HG03060 (cell line): ENCODE results near the gene TMEM8B.
"Not testable (repeated sequence)": the region's sequence is repeated elsewhere in the genome, so short reads cannot be mapped to it uniquely, and the experiment has no call there.

Experiments used
- ATAC-seq: cut with Tn5 transposase; IDR thresholded peaks from one replicate; pipeline ENCODE4 v1.9.1; 2021; ENCODE audit warnings: low read depth, moderate number of reproducible peaks; ENCODE audit not compliant: unreplicated experiment

Gene TMEM8B

DNA sequence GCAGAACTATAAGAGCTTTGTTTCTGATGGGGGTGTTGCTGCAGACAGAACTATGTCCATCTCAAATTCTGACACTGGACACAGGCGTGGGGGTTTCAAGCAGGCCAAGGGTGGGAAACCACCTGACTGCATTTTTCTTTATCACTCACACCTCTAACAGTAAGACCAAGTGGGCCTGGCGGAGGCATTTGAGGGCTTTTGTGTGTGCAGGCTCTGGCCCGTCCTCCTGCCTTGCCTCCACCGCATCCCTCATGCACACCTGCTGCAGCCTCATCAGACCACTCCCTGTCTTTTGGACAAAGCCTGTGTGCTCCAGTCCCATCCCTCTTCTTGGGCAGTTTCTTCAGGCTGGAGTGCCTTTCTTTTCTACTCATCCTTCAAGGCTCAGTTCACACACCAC lies 33.3 kb downstream of the TMEM8B start:
- ATAC-seq = no peak

- ATAC-seq = no peak
Observed at GRCh38 chr9:35863583-35863982, 34.6 kb downstream of the TMEM8B start.

GRCh38 chr9:35864695-35865255 lies 35.7 kb downstream of the TMEM8B start:
- ATAC-seq = no peak

GRCh38 chr9:35867538-35867937 lies 38.5 kb downstream of the TMEM8B start:
- no peak for ATAC-seq

- ATAC-seq = no peak
Observed at GRCh38 chr9:35868933-35869332, 39.9 kb downstream of the TMEM8B start.

- ATAC-seq = no peak
Observed at GRCh38 chr9:35869621-35870216, 40.7 kb downstream of the TMEM8B start.

DNA sequence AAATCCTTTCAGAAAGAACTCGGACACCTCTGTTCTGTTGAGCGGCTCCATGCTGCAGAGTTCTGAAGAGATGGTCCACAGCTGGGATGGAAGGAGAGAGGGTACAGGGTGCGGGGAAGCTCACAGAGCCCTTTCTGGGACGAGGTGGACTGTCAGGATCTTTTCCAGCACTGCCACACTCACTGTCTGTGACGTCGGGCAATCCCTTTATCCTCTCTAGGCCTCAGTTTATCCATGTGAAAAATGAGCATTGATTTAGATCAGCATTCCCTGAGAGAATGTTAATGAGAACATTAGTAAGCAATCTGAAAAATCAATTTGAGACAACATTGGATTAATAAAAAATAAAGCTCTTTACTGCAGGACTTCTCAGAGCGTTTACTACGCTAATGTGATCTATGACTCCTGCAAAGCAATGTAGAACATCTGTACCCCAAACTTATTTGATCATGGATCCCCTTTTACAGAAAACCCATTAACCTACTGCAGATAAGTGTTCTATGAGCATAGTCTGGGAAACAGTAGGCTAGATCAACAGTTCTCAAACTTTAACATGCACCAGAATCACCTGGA lies 41.4 kb downstream of the TMEM8B start, which contains the start of gene OR13J1:
OR13J1 (minus strand) TSS at position 51 of the 573 bp plus-strand sequence; CDS start at position 51, 0 bp downstream.
- ATAC-seq = no peak

DNA sequence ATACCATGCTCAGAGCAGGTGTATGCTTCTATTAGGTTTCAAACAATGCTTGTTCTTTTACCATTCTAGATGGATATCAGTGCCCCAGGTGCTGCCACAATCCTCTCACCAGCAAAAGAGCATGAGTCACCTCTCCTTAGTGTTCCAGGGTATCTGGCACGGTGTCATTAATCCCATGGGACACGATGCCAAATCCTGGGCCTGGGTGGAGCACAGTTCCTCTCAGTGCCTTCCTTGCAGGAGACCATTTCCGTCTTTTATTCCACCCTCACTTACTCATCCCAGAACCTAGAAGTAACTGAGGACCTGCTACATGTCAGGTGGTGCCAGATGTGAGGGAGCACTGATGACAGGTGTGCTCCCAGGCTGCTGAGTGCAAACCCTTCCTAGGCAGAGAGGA lies 42.5 kb downstream of the TMEM8B start:
- ATAC-seq = no peak

- no peak for ATAC-seq
Observed at GRCh38 chr9:35872505-35872904, 43.5 kb downstream of the TMEM8B start.

- no peak for ATAC-seq
Observed at GRCh38 chr9:35882263-35882848, 53.3 kb downstream of the TMEM8B start.

DNA sequence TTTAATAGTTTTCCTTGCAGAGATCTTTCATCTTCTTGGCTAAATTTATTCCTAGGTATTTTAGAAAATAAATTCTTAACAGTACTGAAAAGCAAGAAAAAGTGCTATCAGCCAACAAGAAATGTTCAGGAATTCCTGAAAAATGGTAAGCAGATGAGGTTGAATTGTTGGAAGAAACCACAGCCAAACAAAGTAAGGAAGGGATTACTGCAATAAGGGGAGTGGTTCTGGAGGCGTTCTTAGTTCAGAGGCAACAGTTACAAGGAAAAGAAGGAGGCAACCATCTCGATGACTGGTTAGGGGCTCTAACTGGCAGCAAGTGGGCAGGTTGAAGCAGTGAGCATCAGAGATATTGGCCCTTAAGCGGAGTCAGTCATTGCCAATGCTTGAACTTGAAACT lies 54.0 kb downstream of the TMEM8B start:
- ATAC-seq = no peak

DNA sequence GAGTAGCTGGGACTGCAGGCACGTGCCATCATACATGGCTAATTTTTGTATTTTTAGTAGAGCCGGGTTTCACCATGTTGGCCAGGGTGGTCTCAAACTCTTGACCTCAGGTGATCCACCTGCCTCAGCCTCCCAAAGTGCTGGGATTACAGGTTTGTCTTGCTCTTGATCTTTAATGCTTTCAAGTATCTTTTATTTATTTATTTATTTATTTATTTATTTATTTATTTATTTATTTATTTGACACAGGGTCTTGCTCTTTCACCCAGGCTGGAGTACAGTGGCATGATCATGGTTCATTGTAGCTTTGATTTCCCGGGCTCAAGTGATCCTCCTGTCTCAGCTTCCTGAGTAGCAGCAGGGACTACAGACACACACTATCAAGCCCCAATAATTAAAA lies 55.9 kb downstream of the TMEM8B start:
- not testable (repeated sequence) for ATAC-seq

- ATAC-seq = no peak
Observed at GRCh38 chr9:35891646-35892045, 62.6 kb downstream of the TMEM8B start.

- ATAC-seq = no peak
Observed at GRCh38 chr9:35892051-35892450, 63.0 kb downstream of the TMEM8B start.

- ATAC-seq = no peak
Observed at GRCh38 chr9:35896570-35896969, 67.5 kb downstream of the TMEM8B start.

DNA sequence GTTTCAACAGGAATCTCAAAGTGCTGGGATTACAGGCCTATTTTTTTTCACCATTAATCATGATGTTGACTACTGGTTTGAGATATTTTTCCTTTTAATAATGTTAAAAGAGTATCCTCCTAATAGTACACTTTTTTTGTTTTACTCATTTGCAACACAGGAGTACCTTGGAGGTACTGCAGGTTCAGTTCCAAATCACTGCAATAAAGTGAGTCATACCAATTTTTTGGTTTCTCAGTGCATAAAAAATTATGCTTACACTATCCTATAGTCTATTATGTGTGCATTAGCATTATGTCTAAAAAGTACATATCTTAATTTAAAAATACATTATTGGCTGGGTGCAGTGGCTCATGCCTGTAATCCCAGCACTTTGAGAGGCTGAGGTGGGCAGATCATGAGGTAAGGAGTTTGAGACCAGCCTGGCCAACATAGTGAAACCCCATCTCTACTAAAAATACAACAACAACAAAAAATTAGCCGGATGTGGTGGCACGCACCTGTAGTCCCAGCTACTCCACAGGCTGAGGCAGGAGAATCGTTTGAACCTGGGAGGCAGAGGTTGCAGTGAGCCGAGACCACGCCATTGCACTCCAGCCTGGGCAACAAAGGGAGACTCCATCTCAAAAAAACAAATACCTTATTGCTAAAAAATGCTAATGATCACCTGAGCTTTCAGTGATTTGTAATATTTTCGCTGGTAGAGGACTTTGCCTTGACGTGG lies 68.5 kb downstream of the TMEM8B start:
- not testable (repeated sequence) for ATAC-seq

DNA sequence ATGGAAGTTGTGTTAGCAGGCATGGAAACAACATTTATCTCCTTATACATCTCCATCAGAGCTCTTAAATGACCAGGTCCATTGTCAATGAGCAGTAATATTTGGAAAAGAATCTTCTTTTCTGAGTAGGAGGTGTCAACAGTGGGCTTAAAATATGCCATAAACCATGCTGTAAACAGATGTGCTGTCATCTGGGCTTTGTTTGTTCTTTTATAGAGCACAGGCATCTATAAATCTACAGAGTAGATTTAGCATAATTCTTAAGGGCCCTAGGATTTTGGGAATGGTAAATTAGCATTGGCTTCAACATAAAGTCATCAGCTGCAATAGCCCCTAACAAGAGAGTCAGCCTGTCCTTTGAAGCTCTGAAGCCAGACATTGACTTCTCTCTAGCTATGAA lies 69.3 kb downstream of the TMEM8B start:
- ATAC-seq = no peak

DNA sequence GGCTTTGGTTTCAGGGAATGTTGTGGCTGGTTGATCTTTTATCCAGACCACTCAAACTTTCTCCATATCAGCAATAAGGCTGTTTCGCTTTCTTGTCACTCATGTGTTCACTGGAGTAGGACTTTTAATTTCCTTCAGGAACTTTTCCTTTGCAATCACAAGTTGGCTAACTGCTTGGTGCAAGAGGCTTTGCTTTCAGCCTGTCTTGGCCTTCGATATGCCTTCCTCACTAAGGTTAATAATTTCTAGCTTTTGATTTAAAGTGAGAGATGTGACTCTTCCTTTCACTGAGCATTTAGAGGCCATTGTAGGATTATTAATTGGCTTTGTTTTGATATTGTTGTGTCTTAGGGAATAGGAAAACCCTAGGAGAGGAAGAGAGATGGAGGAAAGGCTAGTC lies 70.0 kb downstream of the TMEM8B start:
- ATAC-seq = no peak

- ATAC-seq = no peak
Observed at GRCh38 chr9:35903049-35903448, 74.0 kb downstream of the TMEM8B start.

DNA sequence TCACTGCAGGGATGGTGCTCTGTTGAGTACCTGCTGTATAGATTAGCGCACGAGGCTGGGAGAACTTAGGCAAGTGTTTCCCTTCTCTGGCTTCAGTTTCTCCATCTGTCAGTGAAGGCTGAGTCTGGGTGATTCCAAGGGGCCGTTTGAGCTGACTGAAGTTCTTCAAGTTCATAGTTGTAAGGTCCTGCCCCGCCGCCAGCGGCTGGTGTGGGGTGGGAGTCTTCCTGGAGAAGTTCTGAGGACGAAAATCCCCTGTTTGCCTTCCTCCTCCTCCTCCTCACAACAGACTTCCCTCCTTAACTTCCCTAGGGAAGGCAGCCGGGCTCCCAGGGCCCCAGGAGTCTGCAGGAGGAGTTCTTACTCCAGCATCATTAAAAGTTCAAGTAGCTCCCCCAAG lies 75.3 kb downstream of the TMEM8B start:
- ATAC-seq = no peak

GRCh38 chr9:35905051-35905781 lies 76.2 kb downstream of the TMEM8B start:
- no peak for ATAC-seq
